ENCODE data around the gene CHAC1.
"Not testable (repeated sequence)": the region's sequence is repeated elsewhere in the genome, so short reads cannot be mapped to it uniquely, and the experiment has no call there.

DNA sequence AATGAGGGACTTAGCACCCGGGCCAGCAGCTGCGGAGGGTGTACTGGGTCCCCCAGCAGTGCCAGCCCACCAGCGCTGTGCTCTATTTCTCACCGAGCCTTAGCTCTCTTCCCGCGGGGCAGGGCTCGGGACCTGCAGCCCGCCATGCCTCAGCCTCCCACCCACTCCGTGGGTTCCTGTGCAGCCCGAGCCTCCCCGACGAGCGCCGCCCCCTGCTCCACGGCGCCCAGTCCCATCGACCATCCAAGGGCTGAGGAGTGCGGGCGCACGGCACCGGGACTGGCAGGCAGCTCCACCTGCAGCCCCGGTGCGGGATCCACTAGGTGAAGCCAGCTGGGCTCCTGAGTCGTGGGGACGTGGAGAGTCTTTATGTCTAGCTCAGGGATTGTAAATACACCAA lies 8.5 kb downstream of the CHAC1 start:
- TF ChIP-seq, protein P1, sequence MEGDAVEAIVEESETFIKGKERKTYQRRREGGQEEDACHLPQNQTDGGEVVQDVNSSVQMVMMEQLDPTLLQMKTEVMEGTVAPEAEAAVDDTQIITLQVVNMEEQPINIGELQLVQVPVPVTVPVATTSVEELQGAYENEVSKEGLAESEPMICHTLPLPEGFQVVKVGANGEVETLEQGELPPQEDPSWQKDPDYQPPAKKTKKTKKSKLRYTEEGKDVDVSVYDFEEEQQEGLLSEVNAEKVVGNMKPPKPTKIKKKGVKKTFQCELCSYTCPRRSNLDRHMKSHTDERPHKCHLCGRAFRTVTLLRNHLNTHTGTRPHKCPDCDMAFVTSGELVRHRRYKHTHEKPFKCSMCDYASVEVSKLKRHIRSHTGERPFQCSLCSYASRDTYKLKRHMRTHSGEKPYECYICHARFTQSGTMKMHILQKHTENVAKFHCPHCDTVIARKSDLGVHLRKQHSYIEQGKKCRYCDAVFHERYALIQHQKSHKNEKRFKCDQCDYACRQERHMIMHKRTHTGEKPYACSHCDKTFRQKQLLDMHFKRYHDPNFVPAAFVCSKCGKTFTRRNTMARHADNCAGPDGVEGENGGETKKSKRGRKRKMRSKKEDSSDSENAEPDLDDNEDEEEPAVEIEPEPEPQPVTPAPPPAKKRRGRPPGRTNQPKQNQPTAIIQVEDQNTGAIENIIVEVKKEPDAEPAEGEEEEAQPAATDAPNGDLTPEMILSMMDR (conservative IDR thresholded peaks at IDR 0.05; ENCODE audit: low read length), result not testable (repeated sequence)
- TF ChIP-seq EZH2phosphoT487 (IDR thresholded peaks at IDR 0.05; ENCODE audit: borderline replicate concordance), result not testable (repeated sequence)
